Fibroblast of the aortic adventitia (primary cell): ENCODE measurements around the gene STK11. TPM values are rescaled to one million over a fixed set of nuclear protein-coding genes. Genes with fewer than 3 reads are reported as not detected.
A peak's percentile ranks its signal among the peaks of the same experiment; 100 is the strongest.

Source experiments
- DNase-seq: peaks from one replicate; pipeline ENCODE4 v3.0.0-alpha.2; 2010; ENCODE audit warnings: low read depth
- H3K4me3 ChIP-seq: 2 replicates; pipeline ENCODE4 v1.5.1; 2011; ENCODE audit warnings: low read depth, mild to moderate bottlenecking, control low read depth, low read length, moderate library complexity
- CTCF ChIP-seq: IDR thresholded peaks from 2 replicates; pipeline ENCODE4 v1.5.1; 2011; ENCODE audit warnings: mild to moderate bottlenecking, low read length, control low read depth, inconsistent platforms; ENCODE audit not compliant: insufficient read depth
- total RNA-seq: library from RNA; depleted of rRNA; stranded (reverse); fragments of >200 nt; gene quantifications from 2 replicates; pipeline ENCODE4 v1.2.3, GENCODE V29; 2012; ENCODE audit warnings: low replicate concordance

Gene STK11
- total RNA-seq, 1 donor: 54.1 TPM

GRCh38 chr19:1239796-1240737 is 34.5 kb downstream of the STK11 start:
- peak; percentile 88 for DNase-seq
- peak; percentile 64 for TF ChIP-seq CTCF
- peak overlapping the region; percentile 51 for H3K4me3 ChIP-seq

GRCh38 chr19:1240925-1241324 is 35.3 kb downstream of the STK11 start:
- DNase-seq: no peak
- H3K4me3 ChIP-seq: peak overlapping the region; percentile 18
- no peak for TF ChIP-seq CTCF

- TF ChIP-seq CTCF: no peak
- DNase-seq: peak; percentile 94
- peak within 1 kb of the TSS; percentile 79 for H3K4me3 ChIP-seq
Measured at GRCh38 chr19:1241417-1242095, 36.0 kb downstream of the STK11 start, which contains the start of gene ATP5F1D. Gene ATP5F1D, plus strand, starts transcription at chr19:1241751. Its CDS starts 100 bp downstream, at chr19:1241851.

GRCh38 chr19:1243768-1244692 is 38.5 kb downstream of the STK11 start:
- peak; percentile 85 for DNase-seq
- H3K4me3 ChIP-seq: peak overlapping the region; percentile 37
- peak; percentile 95 for TF ChIP-seq CTCF

- peak overlapping the region; percentile 37 for H3K4me3 ChIP-seq
- DNase-seq: no peak
- TF ChIP-seq CTCF: no peak
Measured at GRCh38 chr19:1244693-1245451, 39.3 kb downstream of the STK11 start.
